Natural killer cell (primary cell): ENCODE results near the gene FADS6. TPM values are rescaled to one million over a fixed set of nuclear protein-coding genes. Genes with fewer than 3 reads are reported as not detected.

ENCODE experiments used
- ATAC-seq, 3 donors: fragments of 150-1000 bp in 2 of 3; fragments of 200-7000 bp in 1 of 3; cut with Tn5 transposase; 1 replicate in 1 of 3; 2 replicates in 2 of 3; pipeline ENCODE4 v1.10.0; 2021; ENCODE audit warnings: mild to moderate bottlenecking in 2 of 3, moderate library complexity in 2 of 3
- DNase-seq, 2 donors: peaks; one replicate each; pipeline versions ENCODE4 v3.0.0 to v3.0.0-alpha.2; 2013 to 2021; ENCODE audit warnings: mixed read lengths in 1 of 2
- H3K27ac ChIP-seq: one replicate; pipeline ENCODE4 v1.5.1; 2013; ENCODE audit warnings: mild to moderate bottlenecking, low read length
- H3K27me3 ChIP-seq: one replicate; pipeline ENCODE4 v1.6.1; 2013; ENCODE audit warnings: low read length; ENCODE audit not compliant: control insufficient read depth, insufficient read depth
- H3K36me3 ChIP-seq: one replicate; pipeline ENCODE4 v1.6.1; 2013; ENCODE audit warnings: low read length; ENCODE audit not compliant: control insufficient read depth, insufficient read depth
- H3K4me1 ChIP-seq: one replicate; pipeline ENCODE4 v1.6.1; 2013; ENCODE audit warnings: low read length; ENCODE audit not compliant: control insufficient read depth, insufficient read depth
- H3K4me3 ChIP-seq: one replicate; pipeline ENCODE4 v1.5.1; 2013; ENCODE audit warnings: low read length
- H3K9me3 ChIP-seq: one replicate; pipeline ENCODE4 v1.6.1; 2013; ENCODE audit warnings: low read length; ENCODE audit not compliant: control insufficient read depth, insufficient read depth
- H3K27ac Mint-ChIP-seq, 2 donors: one replicate each; pipeline ENCODE4 v1.8.0; 2022; ENCODE audit warnings: mild to moderate bottlenecking in 2 of 2, mixed read lengths in 2 of 2, moderate library complexity in 1 of 2
- H3K27me3 Mint-ChIP-seq, 2 donors: one replicate each; pipeline ENCODE4 v1.8.0; 2022; ENCODE audit warnings: low read depth in 2 of 2, mixed read lengths in 2 of 2
- H3K36me3 Mint-ChIP-seq: one replicate; pipeline ENCODE4 v1.8.0; 2022; ENCODE audit warnings: mixed read lengths
- H3K4me1 Mint-ChIP-seq, 2 donors: one replicate each; pipeline ENCODE4 v1.8.0; 2022; ENCODE audit warnings: mixed read lengths in 2 of 2
- H3K4me3 Mint-ChIP-seq: one replicate; pipeline ENCODE4 v1.8.0; 2022; ENCODE audit warnings: mild to moderate bottlenecking, moderate library complexity, mixed read lengths
- H3K9me3 Mint-ChIP-seq, 2 donors: one replicate each; pipeline ENCODE4 v1.8.0; 2022; ENCODE audit warnings: mixed read lengths in 2 of 2
- whole genome bisulfite sequencing: methylation state at CpG from one replicate; pipeline ENCODE4 v1.1.7; 2013; ENCODE audit warnings: missing lambda C conversion rate; ENCODE audit not compliant: insufficient coverage; 5-methylcytosine and 5-hydroxymethylcytosine counted together
- intact Hi-C: fragments of 100-400 bp; cut with micrococcal nuclease; formaldehyde crosslinking; loops from one replicate; pipeline ENCODE4 v1.14.2; 2022
- total RNA-seq, 4 donors: library from RNA; stranded (reverse); fragments of 120-200 nt in 1 of 4; gene quantifications; one replicate each; pipeline versions ENCODE4 v1.2.3 to v1.2.4, GENCODE V29; 2013 to 2022
- TF ChIP-seq, protein P1 (sequence below): fragments of 200-600 bp; IDR thresholded peaks from one replicate; pipeline ENCODE4 v1.8.0; 2022; ENCODE audit warnings: antibody characterized with exemption

The FADS6 gene
- total RNA-seq, 3 donors from 2014 or later (not counting 1 experiment from before 2014, with no cell fraction given) = not detected

- WGBS = 4% methylated on average over 59 of the region's 59 CpGs
- no peaks in the 10 kb centered on the region for H3K36me3 Mint-ChIP-seq
- TF ChIP-seq, protein P1, sequence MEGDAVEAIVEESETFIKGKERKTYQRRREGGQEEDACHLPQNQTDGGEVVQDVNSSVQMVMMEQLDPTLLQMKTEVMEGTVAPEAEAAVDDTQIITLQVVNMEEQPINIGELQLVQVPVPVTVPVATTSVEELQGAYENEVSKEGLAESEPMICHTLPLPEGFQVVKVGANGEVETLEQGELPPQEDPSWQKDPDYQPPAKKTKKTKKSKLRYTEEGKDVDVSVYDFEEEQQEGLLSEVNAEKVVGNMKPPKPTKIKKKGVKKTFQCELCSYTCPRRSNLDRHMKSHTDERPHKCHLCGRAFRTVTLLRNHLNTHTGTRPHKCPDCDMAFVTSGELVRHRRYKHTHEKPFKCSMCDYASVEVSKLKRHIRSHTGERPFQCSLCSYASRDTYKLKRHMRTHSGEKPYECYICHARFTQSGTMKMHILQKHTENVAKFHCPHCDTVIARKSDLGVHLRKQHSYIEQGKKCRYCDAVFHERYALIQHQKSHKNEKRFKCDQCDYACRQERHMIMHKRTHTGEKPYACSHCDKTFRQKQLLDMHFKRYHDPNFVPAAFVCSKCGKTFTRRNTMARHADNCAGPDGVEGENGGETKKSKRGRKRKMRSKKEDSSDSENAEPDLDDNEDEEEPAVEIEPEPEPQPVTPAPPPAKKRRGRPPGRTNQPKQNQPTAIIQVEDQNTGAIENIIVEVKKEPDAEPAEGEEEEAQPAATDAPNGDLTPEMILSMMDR = peak; percentile 88
Measured at GRCh38 chr17:74923538-74924249, 30.3 kb upstream of the FADS6 start.

DNA sequence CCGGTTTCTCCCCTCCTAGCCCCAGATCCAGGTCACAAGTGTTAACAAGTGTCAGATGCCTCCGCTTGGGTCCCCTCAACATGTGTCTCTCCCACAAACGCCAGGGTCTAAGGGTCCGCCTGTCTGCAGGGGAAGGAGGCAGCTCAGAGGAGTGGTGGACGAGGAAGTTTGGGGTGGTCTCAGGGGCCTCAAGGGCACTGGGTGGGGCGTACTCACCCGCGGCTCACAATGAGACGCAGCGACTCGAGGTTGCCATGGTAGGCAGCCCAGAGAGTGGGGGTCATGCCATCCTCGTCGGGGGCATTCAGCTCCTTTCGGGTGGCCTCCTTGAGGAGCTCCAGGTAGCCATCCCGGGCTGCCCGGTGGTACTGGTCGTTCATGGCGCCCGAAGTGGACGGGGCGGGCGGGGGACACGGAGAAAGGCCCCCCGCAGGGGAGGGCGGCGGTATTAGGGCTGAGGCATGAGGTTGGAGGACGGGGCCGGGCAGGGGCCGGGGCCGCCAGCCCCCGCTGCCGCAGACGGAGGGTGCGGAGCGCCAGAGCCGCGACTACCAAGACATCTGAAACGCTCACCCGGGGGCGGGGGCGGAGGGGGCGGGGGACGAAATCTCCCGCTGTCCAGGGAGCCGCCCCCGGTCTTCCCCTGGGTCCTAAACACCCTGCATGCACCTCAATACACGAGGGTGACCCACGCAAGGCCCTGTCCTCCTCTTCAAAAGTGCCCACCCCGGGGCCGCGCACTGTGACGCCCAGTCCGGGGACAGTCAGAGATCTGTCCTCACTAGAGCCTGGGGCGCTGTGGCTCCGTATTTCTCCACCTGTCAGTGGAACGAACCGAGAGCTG lies 29.5 kb upstream of the FADS6 start, which contains the start of gene USH1G:
TSS of gene USH1G (minus strand) at position 562 of the 844 bp plus-strand sequence. CDS start at position 380, 182 bp downstream.
- peaks cover 0 to 22% of the 10 kb centered on the region in 2 donors for H3K4me1 Mint-ChIP-seq
- Histone ChIP-seq H3K4me1 (peaks cover 23% of the 10 kb centered on the region), H3K4me3 (peak within 1 kb of the TSS; percentile 20), H3K27ac (no peak within 1 kb of the TSS), H3K27me3 (peaks cover 37% of the 10 kb centered on the region), H3K36me3 (no peaks in the 10 kb centered on the region), H3K9me3 (no peaks in the 10 kb centered on the region)
- intact Hi-C loops = loop anchor here (5.0 kb wide), 1 partner anchor 34 kb away; no protein-coding TSS in a partner anchor
- DNase-seq = no peak
- TF ChIP-seq, protein P1 = no peak
- H3K27me3 Mint-ChIP-seq = peaks cover 22 to 36% of the 10 kb centered on the region in 2 donors
- WGBS = 6% methylated on average over 57 of the region's 57 CpGs
- no peak within 1 kb of the TSS for H3K27ac Mint-ChIP-seq
- H3K4me3 Mint-ChIP-seq = peak within 1 kb of the TSS; percentile 73
- peak; percentile 33 to 59 (median 49) for ATAC-seq
- H3K9me3 Mint-ChIP-seq = no peaks in the 10 kb centered on the region
- no peaks in the 10 kb centered on the region for H3K36me3 Mint-ChIP-seq

More at GRCh38 chr17:74923538-74924249, 30.3 kb upstream of the FADS6 start:
- intact Hi-C loops = loop anchor here (5.0 kb wide), 1 partner anchor 34 kb away; no protein-coding TSS in a partner anchor
- Mint-ChIP-seq H3K27me3 (peaks cover 30 to 36% of the 10 kb centered on the region in 2 donors), H3K4me1 (peaks cover 0 to 22% of the 10 kb centered on the region in 2 donors), H3K9me3 (no peaks in the 10 kb centered on the region), H3K4me3 (no peak overlapping the region), H3K27ac (no peak overlapping the region)
- DNase-seq (peak; percentile 77 to 83), ATAC-seq (peak; percentile 84 to 85 (median 84))
- Histone ChIP-seq H3K9me3 (no peaks in the 10 kb centered on the region), H3K4me1 (peaks cover 23% of the 10 kb centered on the region), H3K36me3 (no peaks in the 10 kb centered on the region), H3K27ac (no peak overlapping the region), H3K4me3 (peak overlapping the region; percentile 20), H3K27me3 (peaks cover 37% of the 10 kb centered on the region)

DNA sequence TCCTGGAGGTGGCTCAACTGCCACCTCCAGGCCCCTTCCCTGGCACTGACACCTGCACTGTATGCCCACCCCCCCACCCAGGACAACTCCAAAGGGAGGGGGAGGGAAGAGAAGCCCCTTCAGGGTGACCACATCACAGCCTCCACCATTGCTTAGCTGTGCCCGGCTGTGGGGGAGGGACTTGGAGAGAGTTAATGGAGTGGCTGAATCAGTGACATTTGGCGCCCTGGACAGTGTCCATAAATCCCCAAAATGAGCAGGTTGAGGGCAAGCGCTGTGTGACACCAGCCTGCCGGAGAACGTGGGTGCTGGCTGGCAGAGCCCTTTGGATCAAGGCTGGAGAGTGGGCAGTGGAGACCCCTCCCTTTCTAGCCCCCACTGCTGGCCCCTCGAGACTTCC lies 28.7 kb upstream of the FADS6 start:
- peaks cover 16 to 32% of the 10 kb centered on the region in 2 donors for H3K27me3 Mint-ChIP-seq
- Histone ChIP-seq H3K9me3 (no peaks in the 10 kb centered on the region), H3K36me3 (no peaks in the 10 kb centered on the region), H3K27me3 (peaks cover 33% of the 10 kb centered on the region), H3K4me1 (peaks cover 30% of the 10 kb centered on the region), H3K27ac (no peak overlapping the region), H3K4me3 (no peak overlapping the region)
- intact Hi-C loops = loop anchor here (5.0 kb wide), 1 partner anchor 35 kb away; no protein-coding TSS in a partner anchor
- DNase-seq (no peak), ATAC-seq (no peak)
- H3K36me3 Mint-ChIP-seq = no peaks in the 10 kb centered on the region
- no peak overlapping the region for H3K27ac Mint-ChIP-seq
- H3K4me3 Mint-ChIP-seq = no peak overlapping the region
- 68% methylated on average over 6 of the region's 6 CpGs for WGBS
- TF ChIP-seq, protein P1 = no peak
- H3K4me1 Mint-ChIP-seq = peaks cover 0 to 19% of the 10 kb centered on the region in 2 donors
- no peaks in the 10 kb centered on the region for H3K9me3 Mint-ChIP-seq
